HEK293 (cell line): ENCODE data around the gene TESMIN.

Source experiments
- ZBTB8A ChIP-seq: fragments of 450-650 bp; formaldehyde crosslinking; IDR thresholded peaks from 2 replicates; pipeline ENCODE4 v1.5.1; 2016; ENCODE audit warnings: missing biosample characterization, missing genetic modification characterization
- TF ChIP-seq, protein P1 (sequence below): fragments of 450-650 bp; formaldehyde crosslinking; IDR thresholded peaks from 2 replicates; pipeline ENCODE4 v1.5.1; 2016; ENCODE audit warnings: missing biosample characterization, missing genetic modification characterization

DNA sequence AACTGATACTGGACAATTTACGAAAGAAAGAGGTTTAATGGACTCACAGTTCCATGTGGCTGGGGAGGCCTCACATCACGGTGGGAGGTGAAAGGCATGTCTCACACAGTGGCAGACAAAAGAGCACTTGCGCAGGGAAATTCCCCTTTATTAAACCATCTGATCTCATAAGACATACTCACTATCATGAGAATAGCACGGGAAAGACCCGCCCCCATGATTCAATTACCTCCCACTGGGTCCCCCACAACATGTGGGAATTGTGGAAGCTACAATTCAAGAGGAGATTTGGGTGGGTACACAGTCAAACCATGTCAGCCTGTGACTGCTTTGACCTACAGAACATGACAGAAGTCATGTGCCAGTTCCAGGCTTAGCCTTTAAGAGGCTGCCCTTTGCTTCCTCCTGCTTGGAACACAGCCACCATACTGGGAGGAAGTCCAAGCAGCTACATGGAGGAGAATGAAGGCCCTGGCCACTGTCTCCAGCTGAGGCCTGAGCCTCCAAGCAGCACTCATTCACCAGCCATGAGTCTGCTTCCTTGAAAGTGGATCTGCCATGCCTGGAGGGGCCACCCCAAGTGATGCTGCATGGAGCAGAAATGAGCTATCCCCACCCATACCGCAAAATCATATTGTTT lies 77.9 kb downstream of the TESMIN start:
- no peak for TF ChIP-seq ZBTB8A (tag by site-specific recombination)
- TF ChIP-seq, protein P1, sequence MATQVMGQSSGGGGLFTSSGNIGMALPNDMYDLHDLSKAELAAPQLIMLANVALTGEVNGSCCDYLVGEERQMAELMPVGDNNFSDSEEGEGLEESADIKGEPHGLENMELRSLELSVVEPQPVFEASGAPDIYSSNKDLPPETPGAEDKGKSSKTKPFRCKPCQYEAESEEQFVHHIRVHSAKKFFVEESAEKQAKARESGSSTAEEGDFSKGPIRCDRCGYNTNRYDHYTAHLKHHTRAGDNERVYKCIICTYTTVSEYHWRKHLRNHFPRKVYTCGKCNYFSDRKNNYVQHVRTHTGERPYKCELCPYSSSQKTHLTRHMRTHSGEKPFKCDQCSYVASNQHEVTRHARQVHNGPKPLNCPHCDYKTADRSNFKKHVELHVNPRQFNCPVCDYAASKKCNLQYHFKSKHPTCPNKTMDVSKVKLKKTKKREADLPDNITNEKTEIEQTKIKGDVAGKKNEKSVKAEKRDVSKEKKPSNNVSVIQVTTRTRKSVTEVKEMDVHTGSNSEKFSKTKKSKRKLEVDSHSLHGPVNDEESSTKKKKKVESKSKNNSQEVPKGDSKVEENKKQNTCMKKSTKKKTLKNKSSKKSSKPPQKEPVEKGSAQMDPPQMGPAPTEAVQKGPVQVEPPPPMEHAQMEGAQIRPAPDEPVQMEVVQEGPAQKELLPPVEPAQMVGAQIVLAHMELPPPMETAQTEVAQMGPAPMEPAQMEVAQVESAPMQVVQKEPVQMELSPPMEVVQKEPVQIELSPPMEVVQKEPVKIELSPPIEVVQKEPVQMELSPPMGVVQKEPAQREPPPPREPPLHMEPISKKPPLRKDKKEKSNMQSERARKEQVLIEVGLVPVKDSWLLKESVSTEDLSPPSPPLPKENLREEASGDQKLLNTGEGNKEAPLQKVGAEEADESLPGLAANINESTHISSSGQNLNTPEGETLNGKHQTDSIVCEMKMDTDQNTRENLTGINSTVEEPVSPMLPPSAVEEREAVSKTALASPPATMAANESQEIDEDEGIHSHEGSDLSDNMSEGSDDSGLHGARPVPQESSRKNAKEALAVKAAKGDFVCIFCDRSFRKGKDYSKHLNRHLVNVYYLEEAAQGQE (tag by site-specific recombination), result no peak
